CD4-positive, alpha-beta T cell (primary cell): ENCODE results near the gene KIAA0753. TPM values are rescaled to one million over a fixed set of nuclear protein-coding genes. Genes with fewer than 3 reads are reported as not detected.

Source experiments
- ATAC-seq: fragments of 200-7000 bp; cut with Tn5 transposase; one replicate; pipeline ENCODE4 v1.10.0; 2022; ENCODE audit warnings: mild to moderate bottlenecking; ENCODE audit not compliant: poor library complexity
- CTCF ChIA-PET: fragments of 350-600 bp; sonication (Branson Sonifier 250); formaldehyde crosslinking; loops from one replicate; lab custom pipeline; 2021; ENCODE audit warnings: antibody characterized with exemption, inconsistent platforms; lab: Charles Lee
- POLR2A ChIA-PET: fragments of 350-600 bp; sonication (Branson Sonifier 250); formaldehyde crosslinking; loops from one replicate; lab custom pipeline; 2021; ENCODE audit warnings: antibody characterized with exemption, inconsistent platforms; lab: Charles Lee
- DNase-seq, 14 experiments: peaks; one replicate each; pipeline ENCODE4 v3.0.0-alpha.2; 2013 to 2020; ENCODE audit warnings: mixed read lengths in 2 of 14
- H3K27ac ChIP-seq, 2 donors: one replicate each; pipeline versions ENCODE4 v1.5.1 to v1.7.0; 2013; ENCODE audit warnings: low read length in 2 of 2, low read depth in 1 of 2, mild to moderate bottlenecking in 1 of 2
- H3K27me3 ChIP-seq, 2 experiments: 1 replicate in 1 of 2; 2 replicates in 1 of 2; pipeline versions ENCODE4 v1.6.1 to v1.7.0; 2013; ENCODE audit warnings: low read length in 2 of 2, control low read depth in 1 of 2, mild to moderate bottlenecking in 1 of 2, moderate library complexity in 1 of 2; ENCODE audit not compliant: insufficient read depth in 2 of 2, control insufficient read depth in 1 of 2
- H3K36me3 ChIP-seq: one replicate; pipeline ENCODE4 v1.6.1; 2013; ENCODE audit warnings: low read length, control low read depth; ENCODE audit not compliant: insufficient read depth
- H3K4me1 ChIP-seq: one replicate; pipeline ENCODE4 v1.6.1; 2013; ENCODE audit warnings: low read length, control low read depth; ENCODE audit not compliant: insufficient read depth
- H3K4me3 ChIP-seq: one replicate; pipeline ENCODE4 v1.5.1; 2013; ENCODE audit warnings: mild to moderate bottlenecking, low read length, moderate library complexity
- H3K9me3 ChIP-seq, 2 experiments: 1 replicate in 1 of 2; 2 replicates in 1 of 2; pipeline versions ENCODE4 v1.6.1 to v1.7.0; 2013; ENCODE audit warnings: low read length in 2 of 2, mild to moderate bottlenecking in 2 of 2, control low read depth in 1 of 2, moderate library complexity in 1 of 2; ENCODE audit not compliant: control insufficient read depth in 1 of 2, insufficient read depth in 1 of 2
- H3K27ac Mint-ChIP-seq: one replicate; pipeline ENCODE4 v1.8.0; 2020; ENCODE audit warnings: mixed read lengths
- H3K27me3 Mint-ChIP-seq: one replicate; pipeline ENCODE4 v1.8.0; 2021; ENCODE audit warnings: mixed read lengths
- H3K36me3 Mint-ChIP-seq: one replicate; pipeline ENCODE4 v1.8.0; 2021; ENCODE audit warnings: low read depth, mixed read lengths
- H3K4me1 Mint-ChIP-seq: one replicate; pipeline ENCODE4 v1.8.0; 2021; ENCODE audit warnings: low read depth, mixed read lengths
- H3K4me3 Mint-ChIP-seq: one replicate; pipeline ENCODE4 v1.8.0; 2020; ENCODE audit warnings: mild to moderate bottlenecking, mixed read lengths
- H3K9me3 Mint-ChIP-seq: one replicate; pipeline ENCODE4 v1.8.0; 2020; ENCODE audit warnings: mixed read lengths
- CTCF ChIP-seq: fragments of 200-600 bp; IDR thresholded peaks from one replicate; pipeline ENCODE4 v1.8.0; 2022; ENCODE audit warnings: antibody characterized with exemption, mild to moderate bottlenecking
- intact Hi-C, 2 experiments: fragments of 100-400 bp; cut with DNase I in 1 of 2; cut with micrococcal nuclease in 1 of 2; formaldehyde crosslinking; loops; one replicate each; pipeline versions ENCODE4 v1.15.1 to v1.9.0; 2023 to 2025; cut with DNase I, micrococcal nuclease
- total RNA-seq, 174 experiments: library from RNA in 2 of 174; stranded (reverse) in 2 of 174; gene quantifications; one replicate each; pipeline ENCODE4 v1.2.3 and lab custom pipeline; 2021 to 2026

KIAA0753 gene
- total RNA-seq, 2 experiments from 2014 or later = 8.9 to 11.7 TPM

- intact Hi-C loops = loop anchor here in 1 of 2 experiments (2.0 to 10.0 kb wide), 3 partner anchors 175 to 1223 kb away; partner anchors contain the start of genes DERL2, MIS12 and RPAIN
- Histone ChIP-seq H3K4me1 (peaks cover 22% of the 10 kb centered on the region), H3K4me3 (no peak overlapping the region), H3K27ac (no peak overlapping the region), H3K27me3 (no peaks in the 10 kb centered on the region), H3K9me3 (peaks cover 0 to 6% of the 10 kb centered on the region in 2 experiments), H3K36me3 (peaks cover 44% of the 10 kb centered on the region)
- ChIA-PET POLR2A (no interaction called here), CTCF (interaction anchor here (0.9 kb wide), 1 partner anchor 175 kb away, joined by 3 read pairs; no protein-coding TSS in a partner anchor)
- Mint-ChIP-seq H3K4me1 (peaks cover 87% of the 10 kb centered on the region), H3K27ac (peak overlapping the region; percentile 70), H3K27me3 (no peaks in the 10 kb centered on the region), H3K4me3 (peak overlapping the region; percentile 54), H3K9me3 (no peaks in the 10 kb centered on the region), H3K36me3 (peaks cover 79% of the 10 kb centered on the region)
- DNase-seq = peak in 3 of 14 experiments; percentile 21 to 52 (median 40)
- no peak for ATAC-seq
- no peak for TF ChIP-seq CTCF
Observed at GRCh38 chr17:6648181-6648580, 7.7 kb upstream of the KIAA0753 start.

GRCh38 chr17:6643451-6644125 is 3.1 kb upstream of the KIAA0753 start:
- ChIA-PET CTCF (no interaction called here), POLR2A (no interaction called here)
- no peaks in the 10 kb centered on the region for H3K27me3 Mint-ChIP-seq
- peak overlapping the region; percentile 95 for H3K27ac Mint-ChIP-seq
- no peak for ATAC-seq
- no peaks in the 10 kb centered on the region for H3K9me3 ChIP-seq
- TF ChIP-seq CTCF = no peak
- peaks cover 27% of the 10 kb centered on the region for H3K4me1 ChIP-seq
- H3K4me3 Mint-ChIP-seq = peak overlapping the region; percentile 99
- no peak for DNase-seq
- H3K27ac ChIP-seq = no peak overlapping the region
- H3K4me1 Mint-ChIP-seq = peaks cover 91% of the 10 kb centered on the region
- H3K36me3 ChIP-seq = peaks cover 46% of the 10 kb centered on the region
- no peak overlapping the region for H3K4me3 ChIP-seq
- peaks cover 76% of the 10 kb centered on the region for H3K36me3 Mint-ChIP-seq
- no peaks in the 10 kb centered on the region for H3K9me3 Mint-ChIP-seq
- H3K27me3 ChIP-seq = no peaks in the 10 kb centered on the region
- intact Hi-C loops = loop anchor here (5.0 to 10.0 kb wide), 3 partner anchors 171 to 1219 kb away; partner anchors contain the start of genes DERL2 (in 1 of the 2), MIS12 (in 1 of the 2) and RPAIN (in 1 of the 2)

- peaks cover 66% of the 10 kb centered on the region for H3K36me3 Mint-ChIP-seq
- TF ChIP-seq CTCF = no peak
Observed at GRCh38 chr17:6642592-6642991, 2.1 kb upstream of the KIAA0753 start.

More at GRCh38 chr17:6642592-6642991, 2.1 kb upstream of the KIAA0753 start:
- intact Hi-C loops = loop anchor here (5.0 to 10.0 kb wide), 3 partner anchors 170 to 1218 kb away; partner anchors contain the start of genes DERL2 (in 1 of the 2), MIS12 (in 1 of the 2) and RPAIN (in 1 of the 2)
- H3K27ac ChIP-seq = no peak overlapping the region
- peaks cover 36% of the 10 kb centered on the region for H3K36me3 ChIP-seq
- peak overlapping the region; percentile 99 for H3K4me3 Mint-ChIP-seq
- H3K9me3 ChIP-seq = no peaks in the 10 kb centered on the region
- POLR2A ChIA-PET = interaction anchor here (3.7 to 3.8 kb wide), 2 partner anchors 9 to 15 kb away, joined by 13 to 30 read pairs; partner anchors contain the start of genes C17orf100 and MED31
- H3K4me3 ChIP-seq = no peak overlapping the region
- H3K9me3 Mint-ChIP-seq = no peaks in the 10 kb centered on the region
- ATAC-seq (no peak), DNase-seq (no peak)
- H3K27me3 ChIP-seq = no peaks in the 10 kb centered on the region
- peaks cover 37% of the 10 kb centered on the region for H3K4me1 ChIP-seq
- CTCF ChIA-PET = interaction anchor here (1.4 kb wide), 1 partner anchor 8 kb away, joined by 5 read pairs; no protein-coding TSS in a partner anchor
- peak overlapping the region; percentile 95 for H3K27ac Mint-ChIP-seq
- peaks cover 89% of the 10 kb centered on the region for H3K4me1 Mint-ChIP-seq
- no peaks in the 10 kb centered on the region for H3K27me3 Mint-ChIP-seq
